Endothelial cell of umbilical vein (primary cell): ENCODE data around the gene SLC7A8.

Experiments
- EZH2 ChIP-seq: IDR thresholded peaks from 2 replicates; pipeline ENCODE4 v1.6.1; 2012; ENCODE audit warnings: borderline replicate concordance, low read depth, mild to moderate bottlenecking, moderate library complexity, low read length, inconsistent platforms; ENCODE audit not compliant: severe bottlenecking
- FOS ChIP-seq: IDR thresholded peaks from 2 replicates; pipeline ENCODE4 v1.6.1; 2011; ENCODE audit warnings: mild to moderate bottlenecking, low read length, moderate library complexity, borderline replicate concordance; ENCODE audit not compliant: insufficient read depth
- MYC ChIP-seq: IDR thresholded peaks from one replicate; pipeline ENCODE4 v1.6.1; 2011; ENCODE audit warnings: mild to moderate bottlenecking, low read depth, low read length
- POLR2A ChIP-seq: IDR thresholded peaks from 2 replicates; pipeline ENCODE4 v1.6.1; 2012; ENCODE audit warnings: low read depth, mild to moderate bottlenecking, control low read depth, low read length
- POLR2AphosphoS5 ChIP-seq: IDR thresholded peaks from 2 replicates; pipeline ENCODE4 v1.6.1; 2012; ENCODE audit warnings: low read depth, mild to moderate bottlenecking, control low read depth, low read length, moderate library complexity; ENCODE audit not compliant: insufficient read depth
- TF ChIP-seq, protein P1 (sequence below), 2 donors: IDR thresholded peaks; 1 replicate in 1 of 2; 2 replicates in 1 of 2; pipeline ENCODE4 v1.5.1; 2011; ENCODE audit warnings: low read length in 2 of 2, mild to moderate bottlenecking in 2 of 2, moderate library complexity in 2 of 2, control low read depth in 1 of 2, inconsistent platforms in 1 of 2, low read depth in 1 of 2; ENCODE audit not compliant: insufficient read depth in 1 of 2; ENCODE audit errors: extremely low read depth in 1 of 2
- TF ChIP-seq, protein P2 (sequence below): IDR thresholded peaks from 2 replicates; pipeline ENCODE4 v1.6.1; 2011; ENCODE audit not compliant: insufficient read depth, insufficient read length

DNA sequence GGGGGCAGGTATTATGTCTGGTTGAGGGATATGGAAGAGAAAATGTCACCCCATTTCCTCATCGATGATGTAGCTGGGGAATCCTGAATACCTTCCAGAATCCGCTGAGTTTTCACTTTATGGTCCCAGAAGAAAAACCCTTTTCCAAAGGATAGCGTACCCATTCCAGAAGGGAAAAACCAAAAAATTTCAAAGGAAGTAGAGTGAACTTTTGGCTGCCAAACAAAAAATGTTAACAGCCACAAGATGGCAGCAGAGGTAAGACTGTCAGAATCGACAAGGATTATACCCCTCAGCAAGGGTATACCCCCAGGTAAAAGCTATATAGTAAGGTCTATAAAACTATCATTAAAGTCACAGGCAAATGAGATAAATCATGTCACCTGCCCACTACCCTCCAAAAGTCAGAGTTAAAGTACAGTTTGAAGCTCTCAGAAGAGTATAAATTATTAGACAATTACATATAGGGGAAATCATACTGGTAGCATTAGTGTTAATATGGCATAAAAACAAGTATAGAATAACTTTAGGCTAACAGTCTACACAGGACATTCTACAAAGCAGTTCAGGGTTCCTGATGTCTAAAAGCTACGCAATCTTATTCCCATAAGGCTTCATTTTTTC, 106.6 kb downstream of the SLC7A8 start:
- TF ChIP-seq POLR2A (no peak), EZH2 (no peak), POLR2AphosphoS5 (no peak), MYC (no peak), FOS (no peak)
- TF ChIP-seq, protein P1, sequence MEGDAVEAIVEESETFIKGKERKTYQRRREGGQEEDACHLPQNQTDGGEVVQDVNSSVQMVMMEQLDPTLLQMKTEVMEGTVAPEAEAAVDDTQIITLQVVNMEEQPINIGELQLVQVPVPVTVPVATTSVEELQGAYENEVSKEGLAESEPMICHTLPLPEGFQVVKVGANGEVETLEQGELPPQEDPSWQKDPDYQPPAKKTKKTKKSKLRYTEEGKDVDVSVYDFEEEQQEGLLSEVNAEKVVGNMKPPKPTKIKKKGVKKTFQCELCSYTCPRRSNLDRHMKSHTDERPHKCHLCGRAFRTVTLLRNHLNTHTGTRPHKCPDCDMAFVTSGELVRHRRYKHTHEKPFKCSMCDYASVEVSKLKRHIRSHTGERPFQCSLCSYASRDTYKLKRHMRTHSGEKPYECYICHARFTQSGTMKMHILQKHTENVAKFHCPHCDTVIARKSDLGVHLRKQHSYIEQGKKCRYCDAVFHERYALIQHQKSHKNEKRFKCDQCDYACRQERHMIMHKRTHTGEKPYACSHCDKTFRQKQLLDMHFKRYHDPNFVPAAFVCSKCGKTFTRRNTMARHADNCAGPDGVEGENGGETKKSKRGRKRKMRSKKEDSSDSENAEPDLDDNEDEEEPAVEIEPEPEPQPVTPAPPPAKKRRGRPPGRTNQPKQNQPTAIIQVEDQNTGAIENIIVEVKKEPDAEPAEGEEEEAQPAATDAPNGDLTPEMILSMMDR (IDR thresholded peaks at IDR 0.05; ENCODE audit: extremely low read depth in 1 of 2, insufficient read depth in 1 of 2, low read depth in 1 of 2, low read length in 2 of 2) = peak; percentile 46 to 53
- TF ChIP-seq, protein P2, sequence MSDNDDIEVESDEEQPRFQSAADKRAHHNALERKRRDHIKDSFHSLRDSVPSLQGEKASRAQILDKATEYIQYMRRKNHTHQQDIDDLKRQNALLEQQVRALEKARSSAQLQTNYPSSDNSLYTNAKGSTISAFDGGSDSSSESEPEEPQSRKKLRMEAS = no peak
